Esophagus muscularis mucosa (tissue), 4 donors: ENCODE data around the gene BICDL1. TPM values are rescaled to one million over a fixed set of nuclear protein-coding genes. Genes with fewer than 3 reads are reported as not detected.
"Not testable (repeated sequence)": the region's sequence is repeated elsewhere in the genome, so short reads cannot be mapped to it uniquely, and the experiment has no call there.

ENCODE experiments used
- DNase-seq: peaks from one replicate; pipeline ENCODE4 v3.0.0-alpha.2; 2017; ENCODE audit errors: extremely low spot score
- H3K27ac ChIP-seq, 4 donors: fragments of 200-600 bp; sonication (generic); replicated peaks in 1 of 4; 1 replicate in 3 of 4; 2 replicates in 1 of 4; pipeline ENCODE4 v1.5.1; 2016 to 2019; ENCODE audit warnings: mild to moderate bottlenecking in 1 of 4
- H3K27me3 ChIP-seq, 4 donors: fragments of 200-600 bp; sonication (generic); one replicate each; pipeline versions ENCODE4 v1.5.1 to v1.6.0; 2016 to 2019
- H3K36me3 ChIP-seq, 4 donors: fragments of 200-600 bp; sonication (generic); one replicate each; pipeline ENCODE4 v1.5.1; 2016 to 2019
- H3K4me1 ChIP-seq, 4 donors: fragments of 200-600 bp; sonication (generic); one replicate each; pipeline ENCODE4 v1.5.1; 2016 to 2019
- H3K4me3 ChIP-seq, 4 donors: fragments of 200-600 bp; sonication (generic); 1 replicate in 2 of 4; 2 replicates in 2 of 4; pipeline ENCODE4 v1.5.1; 2016 to 2019; ENCODE audit warnings: mild to moderate bottlenecking in 4 of 4, moderate library complexity in 1 of 4
- H3K9me3 ChIP-seq, 4 donors: fragments of 200-600 bp; sonication (generic); 1 replicate in 3 of 4; 2 replicates in 1 of 4; pipeline ENCODE4 v1.5.1; 2016 to 2019
- EP300 ChIP-seq: sonication (generic); formaldehyde crosslinking; IDR thresholded peaks from one replicate; pipeline ENCODE4 v1.6.1; 2017; ENCODE audit warnings: antibody characterized with exemption
- POLR2A ChIP-seq: fragments of 450-650 bp; IDR thresholded peaks from one replicate; pipeline ENCODE4 v1.6.1; 2017; ENCODE audit warnings: antibody characterized with exemption, moderate library complexity, mild to moderate bottlenecking, low read depth
- POLR2AphosphoS5 ChIP-seq, 2 donors: sonication (generic); formaldehyde crosslinking; IDR thresholded peaks; one replicate each; pipeline ENCODE4 v1.6.1; 2017; ENCODE audit warnings: antibody characterized with exemption in 2 of 2
- WGBS: methylation state at CpG from one replicate; pipeline ENCODE4 v1.1.5; 2018; 5-methylcytosine and 5-hydroxymethylcytosine counted together
- intact Hi-C: fragments of 100-400 bp; cut with DNase I; formaldehyde crosslinking; loops from one replicate; pipeline ENCODE4 v1.15.1; 2023
- total RNA-seq, 4 donors: library from RNA; depleted of rRNA; stranded (reverse); fragments of >200 nt; gene quantifications; one replicate each; pipeline versions ENCODE4 v1.1.0 to v1.2.1, GENCODE V29; 2016
- TF ChIP-seq, protein P1 (sequence below), 3 experiments: fragments of 200-600 bp in 2 of 3; fragments of 450-650 bp in 1 of 3; sonication (generic) in 2 of 3; IDR thresholded peaks; one replicate each; pipeline ENCODE4 v1.5.1; 2017 to 2019; ENCODE audit warnings: antibody characterized with exemption in 3 of 3, mild to moderate bottlenecking in 2 of 3, moderate library complexity in 1 of 3

BICDL1 gene
- total RNA-seq, 4 donors from 2014 or later: 0.17 to 1.2 (median 0.77) TPM

- Histone ChIP-seq H3K27ac (no peak overlapping the region), H3K4me1 (no peaks in the 10 kb centered on the region), H3K36me3 (no peaks in the 10 kb centered on the region), H3K27me3 (peaks cover 0 to 15% (median 0%) of the 10 kb centered on the region in 4 donors), H3K9me3 (no peaks in the 10 kb centered on the region), H3K4me3 (no peak overlapping the region)
- intact Hi-C loops: no loop called here
- no peak for TF ChIP-seq POLR2A
- TF ChIP-seq POLR2AphosphoS5 (IDR thresholded peaks at IDR 0.05): no peak
- 60% methylated on average over 5 of the region's 5 CpGs for WGBS
- no peak for DNase-seq
Measured at GRCh38 chr12:120010661-120011230, 21.7 kb downstream of the BICDL1 start.

- H3K27me3 ChIP-seq: peaks cover 0 to 19% (median 0%) of the 10 kb centered on the region in 4 donors
- WGBS: 71% methylated on average over 10 of the region's 10 CpGs
- no peak overlapping the region for H3K4me3 ChIP-seq
- H3K9me3 ChIP-seq: no peaks in the 10 kb centered on the region
- intact Hi-C loops: no loop called here
- DNase-seq: no peak
- no peaks in the 10 kb centered on the region for H3K4me1 ChIP-seq
- H3K36me3 ChIP-seq: no peaks in the 10 kb centered on the region
- TF ChIP-seq EP300 (no peak), POLR2A (no peak), POLR2AphosphoS5 (IDR thresholded peaks at IDR 0.05) (no peak)
- TF ChIP-seq, protein P1, sequence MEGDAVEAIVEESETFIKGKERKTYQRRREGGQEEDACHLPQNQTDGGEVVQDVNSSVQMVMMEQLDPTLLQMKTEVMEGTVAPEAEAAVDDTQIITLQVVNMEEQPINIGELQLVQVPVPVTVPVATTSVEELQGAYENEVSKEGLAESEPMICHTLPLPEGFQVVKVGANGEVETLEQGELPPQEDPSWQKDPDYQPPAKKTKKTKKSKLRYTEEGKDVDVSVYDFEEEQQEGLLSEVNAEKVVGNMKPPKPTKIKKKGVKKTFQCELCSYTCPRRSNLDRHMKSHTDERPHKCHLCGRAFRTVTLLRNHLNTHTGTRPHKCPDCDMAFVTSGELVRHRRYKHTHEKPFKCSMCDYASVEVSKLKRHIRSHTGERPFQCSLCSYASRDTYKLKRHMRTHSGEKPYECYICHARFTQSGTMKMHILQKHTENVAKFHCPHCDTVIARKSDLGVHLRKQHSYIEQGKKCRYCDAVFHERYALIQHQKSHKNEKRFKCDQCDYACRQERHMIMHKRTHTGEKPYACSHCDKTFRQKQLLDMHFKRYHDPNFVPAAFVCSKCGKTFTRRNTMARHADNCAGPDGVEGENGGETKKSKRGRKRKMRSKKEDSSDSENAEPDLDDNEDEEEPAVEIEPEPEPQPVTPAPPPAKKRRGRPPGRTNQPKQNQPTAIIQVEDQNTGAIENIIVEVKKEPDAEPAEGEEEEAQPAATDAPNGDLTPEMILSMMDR (IDR thresholded peaks at IDR 0.05): no peak
- no peak overlapping the region for H3K27ac ChIP-seq
Measured at GRCh38 chr12:120012067-120012621, 23.1 kb downstream of the BICDL1 start.

DNA sequence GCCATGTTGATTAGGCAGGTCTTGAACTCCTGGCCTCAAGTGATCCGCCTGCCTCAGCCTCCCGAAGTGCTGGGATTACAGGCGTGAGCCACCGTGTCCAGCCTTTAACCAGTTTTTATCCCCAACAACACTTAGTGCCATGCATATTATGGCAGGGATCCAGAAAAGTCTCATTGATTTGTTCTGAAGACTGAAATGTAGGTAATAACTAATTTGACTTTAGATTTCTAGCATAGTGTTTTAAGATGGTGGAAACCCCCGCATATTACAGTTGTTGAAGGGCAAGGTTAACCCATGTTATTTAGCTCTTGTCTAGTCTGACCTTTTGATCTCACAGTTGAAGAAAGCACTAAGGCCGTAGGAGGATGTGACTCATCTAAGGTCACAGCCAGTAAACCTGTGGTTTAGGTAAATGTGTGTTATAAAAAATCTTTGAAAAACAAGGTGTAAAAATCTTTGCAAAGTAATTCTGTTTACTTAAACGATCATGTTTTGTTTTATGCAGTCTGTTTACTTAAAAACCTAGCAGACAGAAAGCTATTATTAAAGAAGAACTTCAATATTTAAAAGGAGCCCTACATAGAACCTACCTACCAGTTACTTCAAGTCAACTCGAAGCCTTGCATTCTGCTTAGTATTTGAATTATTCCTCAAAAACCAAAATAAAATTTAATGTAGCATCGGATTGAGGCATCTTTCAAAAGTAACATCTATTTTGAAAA is 24.8 kb downstream of the BICDL1 start:
- Histone ChIP-seq H3K4me1 (no peaks in the 10 kb centered on the region), H3K9me3 (no peaks in the 10 kb centered on the region), H3K27me3 (peaks cover 0 to 19% (median 0%) of the 10 kb centered on the region in 4 donors), H3K4me3 (no peak overlapping the region), H3K27ac (no peak overlapping the region), H3K36me3 (no peaks in the 10 kb centered on the region)
- TF ChIP-seq POLR2AphosphoS5 (IDR thresholded peaks at IDR 0.05) (no peak), EP300 (no peak), POLR2A (no peak)
- TF ChIP-seq, protein P1 (IDR thresholded peaks at IDR 0.05): no peak
- no peak for DNase-seq
- intact Hi-C loops: no loop called here
- 79% methylated on average over 9 of the region's 9 CpGs for WGBS

GRCh38 chr12:120014381-120014735 is 25.3 kb downstream of the BICDL1 start:
- H3K27me3 ChIP-seq: peaks cover 0 to 14% (median 0%) of the 10 kb centered on the region in 4 donors
- DNase-seq, H3K36me3 ChIP-seq, H3K4me3 ChIP-seq, H3K4me1 ChIP-seq, H3K27ac ChIP-seq, intact Hi-C loops, H3K9me3 ChIP-seq: not testable (repeated sequence)
- WGBS: 93% methylated on average over 11 of the region's 11 CpGs

GRCh38 chr12:120015313-120015712 is 26.3 kb downstream of the BICDL1 start:
- Histone ChIP-seq H3K4me3 (no peak overlapping the region), H3K36me3 (no peaks in the 10 kb centered on the region), H3K27ac (no peak overlapping the region), H3K9me3 (no peaks in the 10 kb centered on the region), H3K4me1 (no peaks in the 10 kb centered on the region), H3K27me3 (peaks cover 0 to 9% (median 0%) of the 10 kb centered on the region in 4 donors)
- WGBS: 70% methylated on average over 3 of the region's 3 CpGs
- no peak for TF ChIP-seq POLR2A
- TF ChIP-seq, protein P1 (IDR thresholded peaks at IDR 0.05): no peak
- no peak for TF ChIP-seq EP300
- no peak for TF ChIP-seq POLR2AphosphoS5 (IDR thresholded peaks at IDR 0.05)
- intact Hi-C loops: no loop called here
- no peak for DNase-seq

- H3K27me3 ChIP-seq, DNase-seq, H3K4me1 ChIP-seq, H3K36me3 ChIP-seq, H3K9me3 ChIP-seq, intact Hi-C loops, H3K4me3 ChIP-seq, H3K27ac ChIP-seq: not testable (repeated sequence)
- 76% methylated on average over 2 of the region's 2 CpGs for WGBS
Measured at GRCh38 chr12:120016199-120016598, 27.2 kb downstream of the BICDL1 start.
